UCSD-AML1 (cell line): ENCODE measurements around the gene ETS1.

Source experiments
- DNase-seq: peaks from one replicate; lab custom pipeline; 2025; ENCODE audit not compliant: unreplicated experiment; lab: John Stamatoyannopoulos, UW

ETS1 gene

GRCh38 chr11:128587415-128587814 lies at the start of gene ETS1:
ETS1 (minus strand) TSS chr11:128587558; CDS start chr11:128573130, 14,428 bp downstream.
- no peak for DNase-seq

- no peak for DNase-seq
Observed at GRCh38 chr11:128634395-128634794, 47.0 kb upstream of the ETS1 start.

- DNase-seq, result no peak
Observed at GRCh38 chr11:128633384-128633965, 46.1 kb upstream of the ETS1 start.

- peak; percentile 54 for DNase-seq
Observed at GRCh38 chr11:128632141-128632791, 44.9 kb upstream of the ETS1 start.

- peak; percentile 88 for DNase-seq
Observed at GRCh38 chr11:128630367-128631230, 43.2 kb upstream of the ETS1 start.

GRCh38 chr11:128629516-128630106 lies 42.3 kb upstream of the ETS1 start:
- DNase-seq, result no peak

GRCh38 chr11:128628686-128629085 lies 41.3 kb upstream of the ETS1 start:
- DNase-seq, result no peak

- no peak for DNase-seq
Observed at GRCh38 chr11:128628325-128628673, 40.9 kb upstream of the ETS1 start.

GRCh38 chr11:128627666-128628324 lies 40.4 kb upstream of the ETS1 start:
- DNase-seq, result no peak

GRCh38 chr11:128626913-128627665 lies 39.7 kb upstream of the ETS1 start:
- DNase-seq, result no peak

GRCh38 chr11:128625746-128626145 lies 38.4 kb upstream of the ETS1 start:
- no peak for DNase-seq

- no peak for DNase-seq
Observed at GRCh38 chr11:128625326-128625725, 38.0 kb upstream of the ETS1 start.

- no peak for DNase-seq
Observed at GRCh38 chr11:128624269-128625175, 37.2 kb upstream of the ETS1 start.

- no peak for DNase-seq
Observed at GRCh38 chr11:128623091-128623490, 35.7 kb upstream of the ETS1 start.

- no peak for DNase-seq
Observed at GRCh38 chr11:128621601-128622501, 34.5 kb upstream of the ETS1 start.

- no peak for DNase-seq
Observed at GRCh38 chr11:128620309-128621100, 33.1 kb upstream of the ETS1 start.

GRCh38 chr11:128619540-128620308 lies 32.4 kb upstream of the ETS1 start:
- no peak for DNase-seq
